Measurements from ENCODE around the gene EMSY.

EMSY gene

DNA sequence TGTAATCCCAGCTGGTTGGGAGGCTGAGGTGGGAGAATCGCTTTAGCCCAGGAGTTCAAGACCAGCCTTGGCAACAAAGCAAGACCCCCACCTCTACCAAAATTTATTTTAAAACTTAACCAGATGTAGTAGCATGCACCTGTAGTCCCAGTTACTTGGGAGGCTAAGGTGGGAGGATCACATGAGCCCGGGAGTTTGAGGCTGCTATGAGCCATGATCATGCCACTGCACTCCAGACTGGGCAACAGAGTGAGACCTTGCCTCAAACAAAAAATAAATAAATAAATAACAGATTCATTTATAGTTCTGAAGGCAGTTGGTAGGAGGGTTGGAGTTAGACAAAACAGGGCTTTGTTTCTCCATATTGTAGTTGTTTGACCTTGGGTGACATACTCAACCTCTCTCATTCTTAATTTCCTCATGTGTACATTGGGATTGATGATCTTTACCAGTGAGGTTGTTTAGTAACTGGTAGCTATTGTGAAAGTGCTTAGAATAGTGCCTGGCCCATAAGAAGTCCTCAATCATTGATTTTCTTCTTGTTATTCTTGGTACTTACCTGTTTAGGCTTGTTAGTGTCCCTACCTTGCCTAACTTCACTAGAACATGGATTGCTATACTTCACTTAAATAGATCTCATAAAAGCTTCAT is 79.1 kb downstream of the EMSY start:
- DNase-seq, result no peak

DNA sequence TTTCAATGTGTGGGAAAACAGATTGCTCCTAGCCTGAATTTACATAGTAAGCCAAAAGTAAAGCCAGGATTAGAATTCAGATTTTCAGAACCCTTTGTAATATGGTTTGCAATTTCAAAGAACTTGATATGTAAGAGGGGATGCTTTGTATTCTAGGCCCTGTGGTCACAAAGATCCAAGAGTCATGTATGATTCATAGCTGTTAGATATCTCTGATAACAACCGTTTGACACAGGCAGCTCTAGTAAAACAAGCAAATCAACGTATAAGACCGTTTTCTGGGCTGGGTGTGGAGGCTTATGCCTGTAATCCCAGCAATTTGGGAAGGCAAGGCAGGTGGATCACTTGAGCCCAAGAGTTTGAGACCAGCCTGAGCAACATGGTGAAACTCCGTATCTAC is 79.6 kb downstream of the EMSY start:
- no peak for DNase-seq

DNA sequence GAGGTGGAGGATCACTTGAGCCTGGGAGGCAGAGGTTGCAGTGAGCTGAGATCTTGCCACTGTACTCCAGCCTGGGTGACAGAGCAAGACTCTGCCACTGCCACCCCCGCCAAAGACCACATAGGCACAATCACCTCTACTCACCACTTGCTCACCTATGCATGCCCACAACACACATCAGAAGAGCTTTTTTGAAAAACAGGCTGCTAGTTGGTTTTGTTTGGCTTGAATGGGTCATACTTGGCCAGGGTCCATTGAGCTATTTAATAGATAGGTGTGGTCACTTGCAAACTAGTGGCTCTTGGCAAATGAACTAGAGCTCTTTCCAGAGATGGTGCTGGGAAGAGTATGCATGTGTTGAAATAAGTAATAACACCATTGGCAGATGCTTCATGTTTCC is 80.1 kb downstream of the EMSY start:
- no peak for DNase-seq

DNA sequence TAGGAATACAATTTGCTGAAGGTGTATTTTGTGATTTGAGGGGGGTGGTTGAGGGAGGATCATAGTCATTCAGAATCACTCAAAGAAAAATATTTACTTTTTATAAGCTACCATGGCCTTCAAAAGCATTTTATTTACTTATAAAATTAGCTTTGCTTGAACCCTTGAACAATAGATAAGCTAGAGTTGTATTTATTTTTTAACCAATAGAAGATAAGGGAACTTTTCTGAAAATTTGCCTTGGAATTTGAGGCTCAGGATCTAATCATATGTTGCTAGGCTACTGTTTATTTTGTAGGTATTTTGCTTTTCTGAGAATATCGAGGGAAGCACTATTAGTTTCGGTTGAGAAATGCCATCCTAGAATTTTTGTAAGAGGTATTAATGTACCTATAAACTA is 82.1 kb downstream of the EMSY start:
- DNase-seq, result no peak

DNA sequence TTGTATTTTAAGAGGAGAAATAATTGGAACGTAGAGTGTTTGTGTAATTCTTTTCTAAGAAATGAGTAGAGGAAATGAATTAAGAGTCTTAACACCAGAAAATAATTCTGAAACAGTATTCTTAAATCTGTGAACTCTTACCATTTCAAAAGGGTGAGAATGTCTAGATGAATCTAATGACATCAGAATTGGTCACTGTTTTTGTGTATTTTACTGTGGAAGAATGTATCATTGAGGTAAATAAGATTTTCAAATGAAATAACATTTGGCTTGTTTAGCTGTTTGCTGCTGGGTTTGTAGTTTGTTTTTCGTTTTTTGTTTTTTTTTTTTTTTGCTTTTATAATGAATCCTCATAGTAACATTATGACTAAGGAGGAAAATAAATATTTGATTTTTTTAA is 97.6 kb downstream of the EMSY start:
- DNase-seq, result no peak

DNA sequence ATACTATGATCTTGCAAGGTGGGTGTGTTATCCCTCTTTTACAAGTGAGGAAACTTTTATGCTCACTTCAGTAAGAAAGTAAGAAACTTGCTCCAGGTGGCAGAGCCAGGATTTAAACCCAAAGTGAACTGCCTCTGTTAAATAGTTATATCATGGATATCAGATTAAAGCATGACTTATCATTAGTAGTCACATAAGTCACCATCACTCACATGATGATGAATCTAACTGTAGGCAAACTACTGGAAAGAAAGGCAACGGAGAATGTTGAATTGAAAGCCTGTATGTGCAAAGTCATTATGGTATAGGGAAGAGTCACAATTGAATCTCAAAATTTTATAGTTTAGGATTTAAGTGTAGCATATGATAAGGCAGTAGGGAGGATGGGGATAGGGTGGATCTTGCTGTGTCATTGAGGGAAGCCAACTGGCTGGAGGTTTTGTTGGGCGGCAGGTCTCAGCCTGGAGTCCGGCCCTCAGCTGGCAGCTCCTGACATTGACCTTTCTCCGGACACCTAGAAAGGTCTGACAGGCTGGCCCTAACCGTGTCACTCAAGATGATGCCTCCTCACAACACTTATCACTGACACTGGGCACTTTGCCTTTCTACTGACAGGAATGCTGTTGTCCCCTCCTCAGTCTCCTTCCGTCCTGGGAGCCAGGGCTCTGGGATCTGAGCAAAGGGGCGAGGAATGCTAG is 98.3 kb downstream of the EMSY start:
- DNase-seq, result no peak

DNA sequence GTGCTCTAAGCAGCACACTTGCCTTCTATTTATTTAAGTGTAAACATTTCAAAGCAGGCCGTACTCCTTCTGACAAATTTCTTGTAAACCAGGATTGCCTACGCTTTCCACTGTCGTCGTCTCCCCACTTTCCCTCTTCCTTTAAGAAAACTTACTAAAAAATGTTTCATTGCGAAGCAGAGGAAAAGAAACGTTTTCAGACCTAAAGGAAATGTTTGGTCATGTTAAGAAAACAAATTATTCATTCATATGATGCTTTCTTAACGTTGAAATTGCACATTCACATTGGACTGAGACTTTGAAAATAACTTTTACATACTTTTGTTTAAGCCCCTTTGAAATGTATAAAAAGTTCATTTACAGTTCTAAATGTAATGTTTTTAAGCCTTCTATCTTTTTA is 106.0 kb downstream of the EMSY start:
- DNase-seq, result no peak

DNA sequence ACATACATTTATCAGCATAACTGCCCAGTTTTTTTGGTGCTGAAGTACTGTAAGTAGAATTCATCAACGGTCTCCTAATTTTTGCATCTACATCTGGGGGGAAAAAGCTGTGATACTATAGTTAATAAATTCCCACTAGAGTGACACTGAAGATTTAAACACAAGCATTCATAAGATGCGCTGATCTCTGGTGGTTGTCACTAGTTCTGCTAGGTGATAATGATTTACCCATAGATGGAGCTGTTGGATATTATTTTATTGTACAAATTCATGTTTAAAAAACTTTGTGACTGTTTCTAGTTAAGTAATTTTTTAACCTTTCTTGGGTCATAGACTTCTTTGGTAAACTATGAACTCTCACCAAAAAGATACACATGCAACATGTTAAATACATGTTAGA is 106.6 kb downstream of the EMSY start:
- DNase-seq, result no peak

DNA sequence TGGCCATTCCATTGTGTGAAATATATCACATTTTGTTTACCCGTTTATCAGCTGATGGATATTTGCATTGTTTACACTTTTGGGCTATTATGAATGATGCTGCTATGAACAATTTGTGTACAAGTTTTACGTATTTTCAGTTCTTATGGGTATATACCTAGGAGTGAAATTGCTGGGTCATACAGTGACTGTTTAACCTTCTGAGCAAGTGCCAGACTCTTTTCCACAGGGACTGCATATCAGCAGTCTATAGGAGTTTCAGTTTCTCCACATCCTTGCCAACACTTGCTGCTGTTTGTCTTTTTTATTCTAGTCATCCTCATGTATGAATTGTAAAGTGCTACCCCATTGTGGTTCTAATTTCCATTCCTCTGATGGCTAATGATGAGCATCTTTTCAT is 108.2 kb downstream of the EMSY start:
- DNase-seq, result no peak

DNA sequence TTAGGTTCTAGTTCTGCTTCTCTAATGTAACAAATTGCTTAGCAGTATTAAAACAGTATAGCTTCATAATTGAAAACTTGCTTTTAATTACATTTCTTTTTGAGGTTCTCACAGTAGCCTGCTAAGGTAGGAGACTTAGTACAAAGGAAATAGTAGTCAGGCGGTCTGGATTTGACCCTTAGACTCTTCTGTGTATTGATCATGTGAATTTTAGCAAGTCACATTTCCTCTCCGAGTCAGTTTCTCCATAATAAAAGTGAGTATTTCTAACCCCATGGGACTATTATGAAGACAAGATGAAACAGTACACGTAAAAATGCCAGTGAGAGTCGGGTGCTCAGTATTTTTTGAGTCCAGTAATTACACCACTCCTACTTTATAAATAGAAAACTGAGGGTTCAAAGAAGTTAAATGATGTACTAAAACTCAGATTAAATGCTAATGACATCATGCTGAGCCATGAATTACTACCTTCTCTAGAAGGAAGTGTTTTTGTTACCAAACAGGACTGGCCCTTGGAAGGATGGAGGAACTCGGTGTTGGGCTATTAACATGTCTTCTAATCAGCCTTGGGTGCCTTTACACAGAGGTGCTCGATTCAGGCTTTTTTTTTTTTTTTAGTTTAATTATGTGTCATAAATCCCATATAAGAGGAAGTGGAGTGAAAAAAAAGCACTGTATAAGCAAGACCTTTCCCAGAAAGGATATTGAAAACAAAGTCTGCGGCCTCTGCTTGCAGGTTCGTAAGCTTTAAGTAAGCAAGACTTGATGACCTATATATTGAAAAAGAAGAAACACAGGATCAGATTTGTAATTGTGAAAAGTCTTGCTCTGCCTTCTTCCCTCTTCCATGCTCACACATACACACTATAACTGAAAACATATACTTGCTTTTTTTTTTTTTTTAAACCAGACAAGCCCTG is 109.0 kb downstream of the EMSY start:
- DNase-seq, result no peak

DNA sequence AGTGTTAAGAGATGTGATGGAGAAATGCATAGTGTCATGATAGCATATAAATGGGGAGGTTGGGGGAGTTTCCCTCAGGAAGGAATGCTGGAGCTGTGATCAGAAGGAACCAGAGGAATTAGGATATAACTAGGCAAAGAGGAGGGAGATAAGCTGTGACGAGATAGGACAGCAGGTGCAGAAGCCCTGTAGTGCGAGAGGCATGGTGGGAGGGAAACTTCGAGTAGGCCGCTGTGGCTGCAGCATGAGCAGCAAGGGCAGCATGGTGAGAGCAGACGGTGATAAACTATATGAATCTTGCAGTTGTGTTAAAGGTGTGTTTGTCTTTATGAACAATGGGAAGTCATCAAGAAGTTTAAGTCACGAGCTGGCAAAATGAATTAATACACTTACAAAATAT is 109.9 kb downstream of the EMSY start:
- DNase-seq, result no peak

DNA sequence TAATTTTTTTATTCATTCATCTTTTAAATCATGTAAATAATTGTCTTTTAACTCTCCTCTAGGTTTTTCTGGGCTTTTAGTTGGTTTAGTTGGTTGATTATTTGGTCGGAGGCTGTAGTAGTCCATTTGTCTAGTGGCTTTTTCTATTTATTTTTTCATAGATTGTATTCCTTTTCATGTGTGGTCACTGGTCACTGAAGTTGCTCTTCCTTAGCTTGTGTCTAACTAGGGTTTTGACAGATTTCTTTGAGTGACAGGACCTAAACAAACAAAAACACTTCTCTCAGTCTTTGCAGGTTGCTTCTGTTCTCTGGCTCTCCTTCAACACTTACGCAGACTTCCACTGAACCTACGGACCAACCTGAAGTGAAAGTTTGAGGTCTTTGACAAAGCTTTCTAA is 112.6 kb downstream of the EMSY start:
- no peak for DNase-seq

DNA sequence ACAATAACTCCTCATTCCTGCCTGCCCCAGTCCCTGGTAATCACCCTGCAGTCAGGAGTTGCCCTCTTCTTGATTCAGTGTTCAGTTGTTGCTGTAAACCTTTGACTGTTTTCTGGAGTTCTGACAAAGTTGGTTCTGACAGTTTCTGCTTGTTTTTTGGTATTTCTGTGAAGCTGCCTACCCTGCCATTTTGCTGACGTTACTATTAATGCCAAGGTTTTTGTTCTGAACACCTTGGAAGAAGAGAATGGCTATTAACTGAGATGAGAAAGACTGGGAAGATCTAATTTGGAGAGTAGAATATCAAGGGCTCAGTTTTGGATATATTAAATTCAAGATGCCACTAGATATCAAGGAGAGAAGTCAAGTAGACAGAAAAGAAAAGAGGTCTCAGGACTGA is 113.7 kb downstream of the EMSY start:
- DNase-seq, result no peak

DNA sequence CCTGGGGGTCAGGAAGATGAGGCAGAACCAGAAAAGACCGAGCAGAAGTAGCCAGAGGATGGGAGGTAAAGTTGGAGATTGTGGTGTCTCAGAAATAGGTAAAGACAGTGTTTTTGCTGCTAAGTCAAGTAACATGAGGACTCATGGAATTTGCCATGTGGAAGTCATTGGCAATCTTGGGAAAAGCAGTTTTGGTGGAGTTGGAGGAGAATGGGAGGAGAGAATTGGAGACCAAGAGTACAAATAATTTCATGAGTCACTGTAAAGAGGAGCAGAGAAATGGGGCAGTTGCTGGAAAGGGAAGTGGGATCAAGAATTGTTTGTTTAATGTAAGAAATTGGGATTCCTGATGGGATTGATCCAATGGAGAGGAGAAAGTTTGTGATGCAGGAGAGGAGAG is 114.1 kb downstream of the EMSY start:
- no peak for DNase-seq

DNA sequence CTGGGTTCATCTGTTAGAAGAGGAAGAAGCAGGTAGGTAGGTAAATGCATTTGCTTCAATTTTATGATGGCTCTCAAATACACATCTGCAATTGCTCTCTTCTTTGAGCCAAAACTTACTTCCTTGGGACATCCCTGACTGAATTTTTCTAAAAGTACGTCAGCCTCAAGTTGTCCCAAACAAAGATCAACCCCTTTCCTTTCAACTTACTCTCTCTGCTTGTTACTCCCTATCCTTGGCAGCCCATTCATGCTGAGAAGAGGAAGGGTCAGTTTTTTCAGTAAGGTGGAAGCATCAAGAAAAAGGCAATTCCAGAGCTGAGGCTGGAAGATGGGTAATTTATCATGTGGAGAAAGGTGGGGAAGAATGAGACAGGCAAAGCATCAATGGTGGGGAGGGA is 114.5 kb downstream of the EMSY start:
- DNase-seq, result no peak

DNA sequence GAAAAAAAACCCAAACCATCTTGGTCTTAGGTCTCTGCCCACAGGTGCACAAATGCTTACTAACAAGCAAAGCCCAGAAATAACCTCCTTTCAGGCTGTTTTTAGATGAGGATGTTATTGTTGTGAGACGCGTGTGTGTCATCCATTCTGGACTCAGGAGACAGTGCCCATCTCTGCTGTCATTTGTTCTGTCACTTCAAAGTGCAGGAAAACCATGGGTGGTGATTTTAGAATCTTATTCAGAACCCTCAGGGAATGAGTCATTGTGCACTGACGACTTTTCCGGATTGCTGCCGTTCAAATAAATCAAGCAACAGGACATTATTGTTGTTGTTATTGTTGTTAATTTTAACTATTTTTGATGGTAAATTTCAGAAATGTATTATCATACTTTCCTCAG is 115.4 kb downstream of the EMSY start:
- DNase-seq, result no peak

DNA sequence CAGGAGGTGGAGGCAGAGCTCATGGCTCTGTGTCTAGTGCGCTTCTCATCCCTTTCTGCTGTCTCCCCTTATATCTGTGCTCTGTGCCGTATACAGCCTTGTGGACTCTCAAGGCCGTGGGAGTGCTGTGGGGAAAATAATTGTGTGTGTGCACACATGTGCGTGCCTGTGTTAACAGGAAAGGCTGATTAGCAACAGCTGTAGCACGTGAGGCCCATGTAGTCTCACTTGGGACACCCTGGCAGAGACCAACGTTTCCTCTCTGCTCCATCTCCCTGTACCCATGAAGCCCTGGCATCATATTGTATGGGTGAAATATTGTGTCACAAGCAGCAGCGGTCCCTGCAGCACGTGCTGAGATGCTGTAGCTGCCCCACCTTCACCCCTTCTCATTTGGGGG is 116.4 kb downstream of the EMSY start:
- no peak for DNase-seq

DNA sequence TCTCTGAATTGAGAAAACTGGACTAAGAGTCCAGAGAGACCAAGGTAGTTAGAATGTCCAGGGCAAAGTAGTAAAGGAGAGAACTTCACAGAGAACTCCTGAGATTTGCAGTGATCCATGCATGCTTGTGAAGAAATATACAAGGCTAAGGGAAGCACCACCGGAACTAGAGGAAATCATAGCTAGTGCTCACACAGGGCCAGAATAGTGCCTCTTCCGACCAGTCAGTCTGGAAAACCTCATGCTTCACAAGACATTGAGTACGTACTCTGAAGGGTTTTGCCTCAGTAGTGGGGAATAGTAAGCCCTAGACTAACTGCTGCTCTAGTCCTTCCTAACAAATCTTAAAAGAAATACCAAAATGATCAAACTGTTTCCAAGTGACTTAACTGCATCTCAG is 117.7 kb downstream of the EMSY start:
- no peak for DNase-seq

DNA sequence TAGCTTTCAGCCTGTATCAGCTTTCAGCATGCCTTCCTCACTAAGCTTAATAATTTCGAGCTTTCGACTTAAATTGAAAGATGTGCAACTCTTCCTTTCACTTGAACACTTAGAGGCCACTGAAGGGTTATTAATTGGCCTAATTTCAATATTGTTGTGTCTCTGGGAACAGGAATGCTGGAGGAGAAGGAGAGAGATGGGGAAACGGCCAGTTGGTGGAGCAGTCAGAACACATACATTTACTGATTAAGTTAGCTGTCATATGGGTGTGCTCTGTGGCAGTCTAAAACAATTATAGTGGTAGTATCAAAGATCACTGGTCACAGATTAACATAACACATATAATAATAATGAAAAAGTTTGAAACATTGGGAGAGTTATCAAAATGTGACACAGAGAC is 119.5 kb downstream of the EMSY start:
- DNase-seq, result no peak

DNA sequence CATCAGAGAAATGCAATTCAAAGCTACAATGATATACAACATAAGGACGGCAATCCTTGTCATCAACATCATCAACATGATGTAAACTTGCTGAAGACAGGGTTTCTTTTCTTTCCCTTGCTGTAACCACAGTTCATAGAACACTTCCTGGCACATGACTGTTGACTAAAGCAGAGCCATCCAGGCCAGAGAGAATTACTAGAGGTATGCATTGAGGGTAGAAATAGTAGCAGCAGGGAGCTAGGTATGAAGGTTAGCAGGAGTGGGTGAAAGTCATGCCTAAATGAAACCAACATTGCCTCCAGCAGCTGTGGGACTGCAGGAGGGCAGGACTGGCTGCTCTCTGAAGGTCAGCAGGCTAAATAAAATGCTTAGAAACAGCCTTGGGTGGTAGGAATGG is 122.0 kb downstream of the EMSY start:
- no peak for DNase-seq

DNA sequence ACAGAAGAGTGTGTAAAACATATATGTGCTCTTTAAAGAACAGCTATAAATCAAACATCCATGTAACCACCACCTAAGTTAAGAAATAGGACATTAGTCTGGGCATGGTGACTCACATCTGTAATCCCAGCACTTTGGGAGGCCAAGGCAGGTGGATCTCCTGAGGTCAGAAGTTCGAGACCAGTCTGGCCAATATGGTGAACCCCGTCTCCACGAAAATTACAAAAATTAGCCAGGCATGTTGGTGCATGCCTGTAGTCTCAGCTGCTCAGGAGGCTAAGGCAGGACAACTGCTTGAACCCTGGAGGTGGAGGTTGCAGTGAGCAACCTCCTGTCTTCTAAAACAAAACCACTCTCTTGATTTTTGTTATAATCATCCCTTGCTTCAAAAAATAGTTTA is 122.4 kb downstream of the EMSY start:
- no peak for DNase-seq

DNA sequence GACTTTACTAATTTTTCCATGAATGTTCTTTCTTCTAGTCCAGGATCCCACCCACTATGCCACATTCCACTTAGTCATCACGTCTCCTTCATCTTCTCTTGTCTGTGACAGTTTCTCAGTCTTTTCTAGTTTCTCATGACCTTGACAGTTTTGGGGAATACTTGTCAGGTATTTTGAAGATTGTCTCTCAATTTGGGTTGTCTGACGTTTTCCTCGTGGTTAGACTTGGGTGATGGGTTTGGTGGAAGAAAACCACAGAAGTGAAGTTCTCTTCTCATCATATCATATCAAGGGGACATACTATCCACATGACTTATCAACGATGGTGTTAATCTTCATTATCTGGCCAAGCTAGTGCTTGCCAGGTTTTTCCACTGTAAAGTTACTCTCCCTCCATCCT is 123.3 kb downstream of the EMSY start:
- DNase-seq, result no peak

DNA sequence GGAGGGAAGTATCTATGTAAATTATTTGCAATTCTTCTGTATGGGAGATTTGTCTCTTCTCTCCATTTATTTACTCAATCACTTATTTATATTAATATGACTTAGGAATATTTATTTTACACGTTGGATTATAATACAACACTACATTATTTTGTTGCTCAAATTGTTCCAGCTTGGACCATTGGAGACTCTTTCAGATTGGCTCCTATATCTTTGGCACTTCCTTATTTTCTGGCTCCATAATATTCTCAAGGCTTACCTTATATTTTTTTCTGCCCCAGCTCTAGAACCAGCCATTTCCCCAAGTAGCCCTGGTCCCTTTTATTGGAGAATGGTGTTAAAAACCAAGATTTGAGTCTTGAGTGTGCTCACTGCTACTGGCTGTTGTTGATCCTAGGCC is 123.8 kb downstream of the EMSY start:
- DNase-seq, result no peak

Measured in islet precursor cell (in vitro differentiated cells).